ENCODE results near the gene C1orf87. TPM values are rescaled to one million over a fixed set of nuclear protein-coding genes. Genes with fewer than 3 reads are reported as not detected.

The C1orf87 gene
- total RNA-seq, 1 experiment from 2014 or later, result 0.33 TPM

DNA sequence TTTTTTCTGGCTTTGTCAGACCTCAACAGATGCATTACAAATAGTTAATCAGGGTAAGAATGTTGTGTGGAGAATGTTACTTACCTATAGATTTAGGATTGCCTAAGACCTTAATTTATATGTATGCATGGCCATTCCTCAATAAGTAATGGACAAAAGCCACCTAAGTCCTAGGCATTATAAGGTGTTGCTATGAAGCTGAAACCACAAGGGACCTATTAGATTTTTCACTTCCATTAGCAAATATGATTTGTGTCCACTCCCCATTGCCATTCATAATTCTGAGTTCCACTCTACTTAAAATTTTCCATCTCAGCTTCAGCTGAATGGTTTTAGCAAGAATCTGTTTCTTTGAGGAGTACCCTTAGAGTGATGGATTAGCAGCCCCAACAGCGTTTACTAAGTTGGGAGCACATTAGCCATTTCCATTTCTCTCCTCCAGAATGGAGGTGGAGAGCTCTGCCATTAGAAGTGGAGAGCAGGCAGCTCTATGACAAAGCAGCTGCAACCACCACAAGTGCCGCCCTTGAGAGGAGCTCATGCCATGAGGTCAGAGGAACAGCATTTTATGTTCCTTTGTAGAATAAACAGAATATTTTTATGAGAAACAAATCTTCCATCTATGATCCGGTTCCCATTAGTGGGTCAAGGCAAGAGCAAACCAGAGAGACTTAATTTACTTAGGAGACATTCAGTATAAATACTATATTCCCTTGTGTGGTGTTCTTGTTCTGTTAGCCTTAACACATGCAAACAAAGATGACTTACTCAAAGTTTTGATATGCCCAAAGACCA lies 28.9 kb upstream of the C1orf87 start:
- H3K4me3 Mint-ChIP-seq, result no peak overlapping the region
- H3K23ac ChIP-seq (ENCODE audit: insufficient read length, low read depth, low read length), result no peak overlapping the region
- no CpG with 5 or more reads among the region's 3 CpGs for WGBS (ENCODE audit: extremely low coverage, insufficient read length, low lambda C conversion rate)
- H3K14ac ChIP-seq (ENCODE audit: insufficient read depth, low read length), result no peak overlapping the region
- H4K5ac ChIP-seq (ENCODE audit: insufficient read length, low read depth, low read length), result no peak overlapping the region
- no peak overlapping the region for H3K27ac ChIP-seq (ENCODE audit: insufficient read length, low read depth, low read length)
- no peaks in the 10 kb centered on the region for H3K23me2 ChIP-seq (ENCODE audit: insufficient read length, low read depth, low read length, poor library complexity, severe bottlenecking)
- H3K36me3 Mint-ChIP-seq (ENCODE audit: insufficient read depth in 1 of 3, low read depth in 3 of 3), result no peaks in the 10 kb centered on the region
- H3K79me2 ChIP-seq (ENCODE audit: insufficient read depth, low read length), result no peaks in the 10 kb centered on the region
- H3K27ac Mint-ChIP-seq, result no peak overlapping the region
- H2AK5ac ChIP-seq (ENCODE audit: insufficient read length, low read length), result no peak overlapping the region
- no peak overlapping the region for H2BK15ac ChIP-seq (ENCODE audit: low read depth, low read length)
- DNase-seq, result no peak
- no peak for TF ChIP-seq CTCF (conservative IDR thresholded peaks at IDR 0.05)
- H4K91ac ChIP-seq (ENCODE audit: insufficient read length, low read depth, low read length), result no peak overlapping the region
- no peak overlapping the region for H3K56ac ChIP-seq (ENCODE audit: insufficient read length, low read depth, low read length)
- H3K4me1 Mint-ChIP-seq, result peaks cover 0 to 4% of the 10 kb centered on the region in 2 experiments; a peak in 1 of 4 replicates
- no peaks in the 10 kb centered on the region; a peak in 1 of 5 replicates for H3K9me3 Mint-ChIP-seq
- H2AFZ ChIP-seq (ENCODE audit: low read length), result no peak overlapping the region
- H4K8ac ChIP-seq (replicated peaks; ENCODE audit: insufficient read length, low read depth, low read length), result no peak overlapping the region
- H3K9me3 ChIP-seq (ENCODE audit: control insufficient read depth, low read depth, low read length), result no peaks in the 10 kb centered on the region
- no peak overlapping the region for H2BK12ac ChIP-seq (ENCODE audit: insufficient read length, low read depth, low read length)
- no peaks in the 10 kb centered on the region for H3K4me1 ChIP-seq (ENCODE audit: insufficient read depth, low read length)
- no peak overlapping the region for H3K18ac ChIP-seq (ENCODE audit: insufficient read length, low read depth, low read length)
- H3K79me1 ChIP-seq (ENCODE audit: insufficient read depth, low read depth, low read length, poor library complexity, severe bottlenecking), result no peaks in the 10 kb centered on the region
- H3K4me2 ChIP-seq (ENCODE audit: insufficient read depth, insufficient read length, low read length), result no peak overlapping the region
- H4K20me1 ChIP-seq (ENCODE audit: control insufficient read depth, insufficient read depth, insufficient read length), result no peaks in the 10 kb centered on the region
- H2BK20ac ChIP-seq (ENCODE audit: low read depth, low read length, poor library complexity, severe bottlenecking), result no peak overlapping the region
- H2BK5ac ChIP-seq (ENCODE audit: insufficient read length, low read length), result no peak overlapping the region
- no peak overlapping the region for H3K4ac ChIP-seq (ENCODE audit: low read depth, low read length)
- no peaks in the 10 kb centered on the region for H3K27me3 ChIP-seq (ENCODE audit: insufficient read depth, low read length)
- no peaks in the 10 kb centered on the region; the same call in 1 of the 2 replicates for H3K27me3 Mint-ChIP-seq (ENCODE audit: low read depth)
- no peak overlapping the region for H3K9ac ChIP-seq (ENCODE audit: extremely low read depth, insufficient read length, low read length)
- no peak overlapping the region for H2BK120ac ChIP-seq (ENCODE audit: low read depth, low read length, poor library complexity, severe bottlenecking)
- no peak overlapping the region for H3T11ph ChIP-seq (ENCODE audit: low read length)
